GM21447 (cell line): ENCODE results near the gene PRKCA.
"Not testable (repeated sequence)": the region's sequence is repeated elsewhere in the genome, so short reads cannot be mapped to it uniquely, and the experiment has no call there.

Experiments used
- ATAC-seq: cut with Tn5 transposase; IDR thresholded peaks from one replicate; pipeline ENCODE4 v1.9.1; 2021; ENCODE audit not compliant: unreplicated experiment

The PRKCA gene

DNA sequence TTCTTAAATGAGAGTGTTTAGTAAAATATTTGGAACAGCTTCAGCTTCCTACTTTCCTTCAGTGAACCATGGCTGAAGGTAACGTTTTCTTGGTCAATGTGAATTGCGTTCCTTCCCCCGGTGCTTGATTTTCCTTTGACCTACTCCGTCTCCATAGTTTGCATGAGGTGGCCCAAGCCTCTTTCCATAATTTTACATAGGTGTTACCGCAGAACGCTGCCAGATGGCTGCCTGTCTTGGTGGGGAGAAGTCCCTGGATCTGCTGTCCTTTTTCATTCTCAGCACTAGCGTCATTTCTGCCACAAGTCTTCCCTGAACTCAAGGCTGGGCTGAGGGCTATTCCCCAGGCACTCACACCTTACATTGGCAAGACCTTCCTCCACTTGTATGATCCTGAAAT, 178.4 kb downstream of the PRKCA start:
- ATAC-seq = no peak

- no peak for ATAC-seq
Observed at GRCh38 chr17:66481271-66481670, 178.9 kb downstream of the PRKCA start.

DNA sequence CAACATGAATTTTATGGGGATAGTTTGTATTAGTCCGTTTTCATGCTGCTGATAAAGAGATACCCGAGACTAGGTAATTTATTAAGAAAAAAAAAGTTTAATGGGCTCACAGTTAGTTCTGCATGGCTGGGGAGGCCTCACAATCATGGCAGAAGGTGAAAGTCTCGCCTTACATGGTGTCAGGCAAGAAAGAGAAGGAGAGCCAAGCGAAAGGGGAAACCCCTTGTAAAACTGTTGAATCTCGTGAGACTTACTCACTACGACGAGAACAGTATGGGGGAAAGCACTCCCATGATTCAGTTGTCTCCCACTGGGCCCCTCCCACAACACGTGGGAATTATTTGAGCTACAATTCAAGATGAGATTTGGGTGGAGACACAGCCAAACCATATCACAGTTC, 181.5 kb downstream of the PRKCA start:
- no peak for ATAC-seq

DNA sequence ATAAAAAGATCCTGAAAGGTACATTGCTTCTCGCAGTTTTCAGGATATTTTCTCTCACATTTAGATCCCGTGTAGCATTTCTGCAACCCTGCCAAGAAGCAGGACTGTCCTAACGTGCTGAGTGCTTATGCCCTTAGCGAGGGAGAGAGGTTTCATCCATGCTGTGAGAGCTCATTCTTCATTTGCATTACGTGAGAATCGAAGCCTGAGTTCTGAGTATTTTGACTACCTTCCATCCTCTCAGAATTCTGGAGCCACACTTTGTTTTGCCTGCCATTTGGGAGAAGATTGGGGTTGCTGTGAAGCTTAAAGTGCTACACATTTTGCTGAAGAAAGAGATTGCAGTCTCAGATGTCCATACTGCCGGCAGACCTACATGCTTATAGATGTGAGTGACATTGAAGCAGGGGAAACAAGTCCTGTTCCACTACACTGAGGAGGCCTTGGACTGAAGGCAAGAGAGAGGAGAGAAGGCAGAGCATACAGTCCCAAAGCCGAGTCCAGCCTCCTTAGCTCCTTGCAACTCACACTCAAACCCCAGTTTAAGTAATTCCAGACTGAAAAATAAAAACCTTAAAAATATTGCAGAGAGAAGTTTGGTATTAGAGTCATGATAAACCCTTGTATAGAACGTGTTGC, 183.0 kb downstream of the PRKCA start:
- ATAC-seq = no peak

DNA sequence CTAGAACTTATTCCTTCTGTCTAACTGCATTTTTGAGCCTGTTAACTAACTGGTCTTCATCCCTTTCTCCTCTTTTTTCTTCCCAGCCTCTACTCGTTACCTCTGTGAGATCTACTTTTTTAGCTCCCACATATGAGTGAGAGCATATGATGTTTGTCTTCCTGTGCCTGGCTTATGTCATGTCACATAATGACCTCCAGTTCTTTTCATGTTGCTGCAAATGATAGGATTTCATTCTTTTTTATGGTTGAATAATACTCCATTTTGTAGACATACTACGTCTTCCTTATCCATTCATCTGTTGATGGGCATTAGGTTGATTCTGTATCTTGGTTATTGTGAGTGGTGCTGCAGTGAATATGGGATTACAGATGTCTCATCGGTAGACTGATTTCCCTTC, 184.7 kb downstream of the PRKCA start:
- no peak for ATAC-seq

DNA sequence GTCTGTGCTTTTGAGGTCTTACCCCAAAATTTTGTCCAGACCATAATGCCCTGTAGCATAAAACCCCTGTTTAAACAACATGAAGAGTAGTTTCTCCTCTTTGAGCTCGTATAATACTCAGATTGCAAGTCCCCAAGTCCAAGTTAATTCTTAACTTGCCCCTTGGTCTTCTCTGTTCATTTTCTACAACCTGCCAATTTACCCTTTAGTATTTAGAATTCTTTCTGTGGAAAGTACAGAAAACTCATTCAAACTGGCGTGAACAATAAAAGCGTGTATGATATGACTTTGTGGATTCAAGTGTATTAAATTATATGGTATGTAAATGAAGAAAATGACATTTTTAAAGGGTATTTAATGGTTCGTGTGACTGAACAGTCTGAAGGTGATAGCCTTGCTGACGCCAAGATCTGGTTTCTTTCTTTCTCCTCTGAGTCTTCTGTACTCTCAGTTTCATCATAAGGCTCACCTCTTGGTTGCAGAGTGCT, 185.6 kb downstream of the PRKCA start:
- no peak for ATAC-seq

GRCh38 chr17:66488864-66489263, 186.5 kb downstream of the PRKCA start:
- no peak for ATAC-seq

- ATAC-seq = not testable (repeated sequence)
Observed at GRCh38 chr17:66489576-66489975, 187.2 kb downstream of the PRKCA start.

DNA sequence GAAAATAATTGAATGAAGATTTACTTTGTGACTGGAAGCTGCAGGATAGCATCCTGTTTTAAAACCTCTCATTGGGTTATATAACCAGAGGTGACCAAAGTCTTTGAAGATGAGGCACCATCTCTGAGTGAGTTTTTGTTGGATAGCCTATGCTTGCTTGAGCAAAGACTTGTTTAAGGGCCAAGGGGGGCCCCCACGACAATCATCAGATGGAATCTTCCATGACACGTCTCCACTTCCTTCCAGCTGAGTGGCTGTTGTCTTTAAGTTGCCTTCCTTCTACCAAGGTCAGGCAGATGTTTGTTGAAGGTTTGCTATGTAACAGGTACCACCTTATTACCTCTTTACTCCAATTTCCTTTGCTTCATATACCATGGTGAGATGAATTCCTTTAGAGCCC, 188.8 kb downstream of the PRKCA start:
- no peak for ATAC-seq

GRCh38 chr17:66491665-66492064, 189.3 kb downstream of the PRKCA start:
- no peak for ATAC-seq

DNA sequence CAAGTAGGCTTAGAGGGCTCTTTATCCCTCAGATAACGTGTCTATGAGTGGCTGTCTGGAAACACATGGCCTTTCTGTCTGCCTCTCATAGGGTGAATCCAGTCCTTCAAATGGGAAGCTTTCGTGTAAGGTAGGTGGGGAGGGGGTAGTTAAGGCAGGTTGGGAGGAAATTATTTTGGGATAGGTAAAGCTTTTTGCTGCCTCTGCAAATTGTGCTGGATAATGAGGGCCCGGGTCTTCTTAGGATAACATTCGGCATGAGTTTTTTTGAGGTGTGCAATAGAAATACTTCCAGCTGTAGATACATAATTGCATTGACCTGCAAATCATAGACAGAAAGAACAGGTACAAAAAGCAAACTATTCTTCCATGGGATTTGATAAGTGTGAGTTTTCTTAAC, 189.7 kb downstream of the PRKCA start:
- ATAC-seq = no peak

- no peak for ATAC-seq
Observed at GRCh38 chr17:66492561-66493005, 190.2 kb downstream of the PRKCA start.

DNA sequence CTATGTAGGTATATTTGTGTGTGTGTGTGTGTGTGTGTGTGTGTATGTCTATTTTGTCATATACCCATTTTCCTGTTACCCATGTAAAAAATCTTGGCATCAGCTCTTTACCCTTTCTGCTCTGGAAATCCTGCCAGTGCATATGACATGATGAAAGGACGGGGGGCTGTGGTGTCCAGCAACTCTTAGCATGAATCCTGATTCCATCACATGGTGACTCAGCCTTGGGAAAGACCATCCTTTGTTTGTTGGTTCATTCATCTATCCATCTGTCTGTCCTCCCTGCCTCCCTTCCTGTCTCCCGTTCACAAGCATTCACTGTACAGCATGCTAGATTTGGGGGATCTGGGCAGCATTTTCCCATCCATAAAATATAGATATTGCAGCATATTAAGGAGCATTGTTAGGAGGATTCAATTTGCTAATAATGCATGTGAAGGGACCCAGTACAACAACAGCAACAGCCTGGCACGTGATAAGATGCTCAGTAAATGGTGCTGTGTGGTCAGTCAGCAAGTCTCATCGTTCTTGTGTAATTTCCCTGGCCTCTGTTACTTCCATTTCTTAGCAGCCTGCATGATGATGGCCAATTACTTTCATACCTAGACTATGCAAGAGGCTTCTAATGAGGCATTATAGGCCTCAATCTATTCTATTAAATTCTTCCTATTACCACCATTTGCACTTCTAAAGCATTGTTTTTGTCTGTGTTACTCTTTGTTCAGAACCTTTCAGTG, 191.0 kb downstream of the PRKCA start:
- no peak for ATAC-seq

DNA sequence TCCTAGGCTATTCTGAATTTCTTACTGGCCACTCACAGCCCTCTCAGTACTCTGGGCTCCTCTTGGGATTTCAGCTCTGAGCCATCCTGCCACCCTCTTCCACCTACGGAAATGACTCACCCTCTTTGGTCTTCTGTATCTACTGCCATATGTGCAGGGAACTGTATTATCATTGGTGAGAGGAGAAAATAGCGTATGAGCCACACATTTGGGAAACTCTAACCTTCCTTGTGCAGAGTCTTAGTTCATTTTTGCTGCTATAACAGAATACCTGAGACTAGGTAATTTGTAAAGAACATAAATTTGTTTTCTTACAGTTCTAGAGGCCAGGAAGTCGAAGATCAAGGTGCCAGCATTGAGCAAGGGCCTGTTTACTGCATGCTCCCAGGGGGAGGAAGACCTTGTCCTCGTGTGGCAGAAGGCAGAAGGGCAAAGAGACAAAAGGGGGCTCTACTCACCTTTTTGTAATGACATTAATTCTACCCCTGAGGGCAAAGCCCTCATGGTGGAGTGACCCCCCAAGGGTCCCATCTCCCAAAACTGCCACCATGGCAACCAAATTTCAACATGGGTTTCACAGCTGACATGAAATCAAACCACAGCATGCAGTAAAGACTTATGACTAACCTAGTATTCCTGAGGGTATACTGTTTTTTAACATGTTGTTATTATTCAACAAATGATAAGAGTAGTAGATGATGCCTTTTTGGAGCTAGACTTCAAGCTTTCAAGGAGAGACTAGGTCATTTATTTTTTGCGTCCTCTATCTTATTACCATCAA, 191.8 kb downstream of the PRKCA start:
- ATAC-seq = no peak

DNA sequence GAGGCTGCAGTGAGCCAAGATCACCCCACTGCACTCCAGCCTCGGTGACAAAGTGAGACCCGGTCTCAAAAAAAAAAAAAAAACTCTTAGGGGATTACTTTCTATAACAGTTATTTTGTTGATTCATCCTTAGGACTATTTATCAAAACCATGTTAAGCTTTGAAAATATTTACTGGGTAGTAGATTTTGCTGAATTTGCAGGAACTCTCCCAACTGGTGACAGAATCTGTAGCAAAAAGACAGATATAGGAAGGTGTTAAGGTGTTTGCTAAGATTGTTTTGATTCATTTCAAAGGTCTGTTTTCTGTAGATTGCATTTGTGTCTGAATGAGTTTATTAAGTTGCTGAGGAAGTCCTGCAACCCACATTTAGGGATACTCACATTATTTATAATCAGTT, 192.6 kb downstream of the PRKCA start:
- ATAC-seq = no peak

- ATAC-seq = no peak
Observed at GRCh38 chr17:66496306-66496705, 193.9 kb downstream of the PRKCA start.

DNA sequence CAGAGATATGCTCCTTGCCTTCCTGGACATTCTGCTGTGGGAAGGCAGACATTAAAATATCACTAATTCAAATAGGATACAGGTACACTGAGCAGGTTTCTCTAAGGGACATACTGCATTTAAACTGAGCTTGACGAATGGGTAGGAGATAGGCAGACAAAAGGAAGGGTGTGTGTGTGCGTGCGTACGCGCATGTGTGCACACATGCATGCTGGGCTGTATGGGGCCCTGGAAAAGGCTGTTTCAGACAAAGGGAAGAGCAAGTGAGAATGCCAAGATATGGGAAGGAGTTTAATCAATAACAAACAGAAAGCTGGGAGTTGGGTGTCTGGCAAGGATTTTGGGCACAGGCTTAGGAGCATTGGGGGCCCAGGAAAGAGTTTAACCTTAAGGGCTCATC, 196.2 kb downstream of the PRKCA start:
- ATAC-seq = no peak

GRCh38 chr17:66506641-66507040, 204.2 kb downstream of the PRKCA start:
- ATAC-seq = no peak

DNA sequence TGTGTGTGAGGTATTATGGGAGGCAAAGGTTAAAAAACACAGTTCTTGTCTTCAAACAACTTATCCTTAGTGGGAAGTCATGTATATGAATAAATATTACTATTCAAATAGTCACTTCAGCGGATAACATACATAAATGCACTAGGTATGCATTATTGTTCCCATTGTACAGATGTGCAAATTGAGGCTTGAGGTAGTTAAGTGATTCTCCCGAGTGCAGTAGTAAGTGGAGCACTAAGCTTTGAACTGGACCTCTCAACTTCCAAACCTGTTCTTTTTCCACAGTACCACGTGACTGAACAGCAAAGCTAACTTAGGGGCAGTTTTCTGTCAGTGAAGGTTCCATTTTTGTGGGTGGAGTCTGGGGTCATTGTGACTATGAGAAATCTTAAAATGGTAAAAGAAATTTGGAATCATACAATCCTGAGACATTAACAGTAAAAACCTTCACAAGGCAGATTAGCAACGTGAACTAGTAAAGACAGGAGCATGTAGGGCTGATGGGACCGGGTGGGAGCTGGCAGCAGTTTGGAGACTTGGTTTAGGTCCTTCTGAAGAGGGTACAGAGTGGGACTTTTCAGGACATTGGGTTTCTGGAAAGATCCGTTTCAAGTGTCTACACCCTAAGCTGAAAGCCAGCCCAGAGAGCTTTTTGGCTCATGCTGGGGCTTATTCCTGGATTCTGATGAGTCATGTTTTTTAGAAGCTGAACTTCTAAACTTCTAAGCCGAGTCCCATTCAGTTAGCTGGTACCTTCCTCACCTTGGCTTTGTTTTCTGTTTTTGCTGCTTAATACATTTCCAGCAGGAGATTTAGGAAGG, 204.9 kb downstream of the PRKCA start:
- ATAC-seq = no peak

DNA sequence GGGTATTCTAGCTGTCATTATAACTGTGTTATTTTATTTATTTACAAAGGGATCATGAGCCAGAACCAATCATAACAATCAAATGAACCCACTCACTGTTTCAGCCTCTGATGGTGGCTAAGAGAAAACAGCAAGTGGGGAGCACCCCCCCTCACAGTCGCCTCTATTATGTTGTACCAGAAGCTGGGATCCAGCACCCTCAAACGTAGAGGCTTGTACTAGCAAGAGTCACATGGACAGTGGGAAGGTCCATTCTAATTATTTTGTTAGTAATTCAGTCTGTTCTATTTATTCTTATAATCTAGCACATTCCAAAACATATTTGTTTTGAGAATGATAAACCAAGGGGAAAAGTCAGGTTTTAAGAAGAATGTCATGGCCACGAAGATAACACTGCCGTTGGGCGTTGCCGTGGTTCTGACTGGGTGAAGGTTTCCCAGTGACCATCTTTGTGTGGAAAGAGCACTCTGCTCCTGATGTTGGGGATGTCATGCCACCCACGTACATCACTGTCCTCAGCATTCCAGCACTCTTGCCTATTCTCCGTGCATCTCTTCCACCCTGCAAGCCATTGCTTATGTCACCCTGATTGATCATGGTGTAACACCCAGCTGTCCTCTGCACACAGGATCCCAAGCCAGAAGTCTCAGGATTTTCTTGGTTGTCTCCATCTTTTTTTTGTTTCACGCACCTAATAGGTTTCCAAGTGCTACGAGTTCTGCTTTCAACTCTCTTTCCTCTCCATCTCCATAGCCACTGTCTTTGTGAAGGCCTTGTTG, 205.8 kb downstream of the PRKCA start:
- no peak for ATAC-seq
